DMS79 (cell line): Measurements from ENCODE around the gene JAML.
A peak's percentile ranks its signal among the peaks of the same experiment; 100 is the strongest.

Experiments
- DNase-seq: peaks from one replicate; lab custom pipeline; 2025; lab: John Stamatoyannopoulos, UW

Gene JAML, protein sequence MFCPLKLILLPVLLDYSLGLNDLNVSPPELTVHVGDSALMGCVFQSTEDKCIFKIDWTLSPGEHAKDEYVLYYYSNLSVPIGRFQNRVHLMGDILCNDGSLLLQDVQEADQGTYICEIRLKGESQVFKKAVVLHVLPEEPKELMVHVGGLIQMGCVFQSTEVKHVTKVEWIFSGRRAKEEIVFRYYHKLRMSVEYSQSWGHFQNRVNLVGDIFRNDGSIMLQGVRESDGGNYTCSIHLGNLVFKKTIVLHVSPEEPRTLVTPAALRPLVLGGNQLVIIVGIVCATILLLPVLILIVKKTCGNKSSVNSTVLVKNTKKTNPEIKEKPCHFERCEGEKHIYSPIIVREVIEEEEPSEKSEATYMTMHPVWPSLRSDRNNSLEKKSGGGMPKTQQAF

DNA sequence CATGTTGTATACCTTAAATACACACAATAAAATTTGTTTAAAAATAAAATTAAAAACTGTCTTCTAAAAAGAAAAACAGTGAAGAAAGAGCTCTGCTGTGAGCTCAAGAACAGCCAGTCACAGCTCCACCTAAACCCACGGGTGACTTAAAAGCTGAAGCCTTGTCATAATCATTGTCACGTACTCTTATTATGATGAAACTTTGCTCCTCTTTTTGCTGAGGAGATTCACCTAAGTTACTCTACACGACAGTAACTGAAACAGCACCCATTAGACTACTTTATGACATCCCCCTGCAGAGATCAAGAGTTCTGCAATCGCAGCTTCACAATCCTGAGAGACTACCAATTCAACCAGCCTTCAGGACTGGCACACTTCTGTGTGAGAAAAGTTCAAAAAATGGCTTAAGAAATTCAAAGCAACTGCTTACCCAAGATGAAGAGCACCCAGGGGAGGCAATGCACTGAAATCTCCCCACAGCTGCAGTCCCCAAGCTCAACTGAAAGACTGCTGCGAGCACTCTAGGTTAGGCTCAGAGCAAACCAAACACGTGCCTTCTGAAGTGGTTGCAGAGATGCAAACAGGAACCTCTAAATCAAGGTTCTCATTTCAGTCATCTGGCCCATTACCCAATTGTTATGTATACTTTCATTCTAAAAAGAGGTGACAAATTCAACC lies at the start of gene JAML:
Gene JAML (minus strand): TSS at position 501 of the 678 bp plus-strand sequence. CDS start 10,145 bp downstream, outside the sequence.
- DNase-seq, result no peak

DNA sequence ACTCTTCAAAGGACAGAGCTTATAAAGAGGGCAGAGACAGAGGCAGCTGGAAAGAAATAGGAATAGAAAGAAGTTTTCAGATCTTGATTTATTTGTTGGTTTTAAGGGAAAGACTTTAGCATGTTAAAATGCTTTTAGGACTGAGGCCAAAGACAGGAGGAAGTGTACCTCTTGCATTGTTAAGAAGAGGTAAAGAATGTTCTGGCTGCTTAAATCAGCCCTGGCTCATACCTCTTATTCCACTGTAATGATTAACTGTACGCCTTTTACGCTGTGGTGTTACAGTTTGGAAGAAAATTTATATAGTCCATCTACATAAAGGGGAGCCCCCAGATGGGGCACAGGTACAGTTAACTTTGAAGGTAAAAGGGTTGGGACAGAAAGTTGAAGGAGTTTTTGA lies 49.4 kb upstream of the JAML start:
- no peak for DNase-seq

DNA sequence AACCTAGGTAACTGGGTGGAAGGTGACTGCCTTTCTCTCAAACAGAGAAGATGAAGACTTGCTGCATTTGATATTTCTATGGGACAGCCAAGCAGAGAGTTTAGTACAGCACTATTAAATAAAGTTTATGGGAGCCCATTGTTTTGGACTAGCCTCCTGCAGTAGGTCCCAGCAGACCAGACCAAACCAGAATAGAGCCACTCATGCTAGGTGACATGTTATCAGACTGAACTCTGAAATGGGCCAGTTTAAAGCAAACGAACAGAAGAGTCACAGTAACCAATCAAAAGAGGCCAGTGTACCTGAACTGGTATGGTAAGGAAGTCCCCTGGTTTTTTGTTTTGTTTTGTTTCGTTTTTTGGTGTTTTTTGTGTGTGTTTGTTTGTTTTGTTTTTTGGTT lies 47.2 kb upstream of the JAML start:
- DNase-seq, result no peak

DNA sequence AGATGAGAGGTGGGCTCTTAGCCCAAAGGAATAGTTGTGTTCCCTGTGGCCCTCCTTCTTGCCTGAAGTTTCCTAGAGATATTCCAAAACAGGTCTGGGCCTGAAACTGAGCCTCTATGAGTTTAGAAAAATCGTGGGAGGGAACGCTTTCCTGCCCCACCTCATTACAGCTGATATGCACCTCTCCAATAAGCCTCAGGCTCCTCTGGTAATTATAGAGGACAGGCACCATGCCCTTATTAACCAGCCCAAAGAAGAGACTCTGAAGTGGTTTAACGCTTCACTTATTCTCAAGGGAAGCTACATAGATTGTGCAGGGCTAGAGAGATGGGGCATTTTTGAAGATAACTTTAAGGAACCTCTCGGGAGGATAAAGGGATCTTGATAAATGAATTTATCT lies 42.7 kb upstream of the JAML start:
- DNase-seq, result peak; percentile 21

DNA sequence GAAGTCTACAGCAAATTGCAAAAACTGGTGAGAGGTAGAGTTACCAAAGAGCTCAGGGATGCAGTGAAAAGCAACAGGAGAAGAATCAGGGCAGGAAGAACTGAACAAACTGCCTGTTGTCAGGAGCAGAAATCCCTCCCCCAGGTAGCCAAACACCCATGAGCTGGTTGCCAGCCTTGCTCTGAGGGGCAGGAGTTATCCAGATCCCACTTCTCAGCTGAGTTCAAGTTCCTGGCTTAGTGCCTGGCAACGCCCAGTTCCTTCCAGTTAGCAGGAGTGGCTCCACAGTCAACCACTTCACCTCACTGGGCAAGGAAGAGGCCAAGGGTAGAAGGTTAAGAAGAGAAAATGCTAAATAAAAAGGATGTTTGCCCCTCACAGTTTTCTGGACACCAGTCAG lies 41.1 kb upstream of the JAML start:
- DNase-seq, result no peak

DNA sequence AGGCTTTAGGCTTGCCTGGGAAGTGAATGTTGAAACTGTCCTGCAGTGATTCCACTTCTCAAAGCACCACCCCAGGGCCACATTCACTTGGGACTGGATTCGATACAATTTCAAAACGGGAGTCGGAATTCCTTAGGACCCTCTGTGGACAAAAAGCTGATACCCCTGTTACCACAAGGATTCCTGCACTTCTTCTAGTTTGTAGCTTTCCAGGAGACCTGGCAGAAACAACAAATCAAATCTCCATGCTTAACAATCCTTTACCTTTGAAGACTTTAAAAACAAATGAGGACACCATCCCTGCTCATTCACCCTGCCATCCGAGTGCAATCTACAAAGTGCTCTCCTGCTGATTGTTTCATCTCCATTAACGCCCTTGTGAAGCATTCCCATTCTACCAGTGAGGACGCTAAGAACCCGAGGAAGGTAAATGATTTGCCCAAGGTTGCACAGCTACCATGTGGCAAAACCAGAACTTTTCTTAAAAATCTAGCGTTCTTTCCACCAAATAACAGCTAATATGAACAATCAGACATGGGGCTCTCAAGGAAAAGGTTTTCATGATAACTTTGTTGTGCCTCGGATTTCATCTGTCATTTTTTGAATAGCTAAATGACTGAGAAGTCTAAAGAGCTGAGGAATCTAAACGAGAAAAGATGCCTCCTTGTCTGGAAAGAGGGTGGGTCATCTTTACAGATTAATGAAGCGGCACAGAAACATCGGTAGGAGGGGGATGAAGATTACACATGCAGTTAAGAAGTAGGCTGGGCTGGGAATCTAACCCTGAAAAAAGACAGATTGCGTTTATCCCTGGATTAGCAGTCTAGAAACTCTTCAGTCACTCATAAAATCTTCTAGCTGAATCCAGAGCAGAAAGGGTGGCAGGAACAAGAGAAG lies 40.0 kb upstream of the JAML start:
- no peak for DNase-seq

DNA sequence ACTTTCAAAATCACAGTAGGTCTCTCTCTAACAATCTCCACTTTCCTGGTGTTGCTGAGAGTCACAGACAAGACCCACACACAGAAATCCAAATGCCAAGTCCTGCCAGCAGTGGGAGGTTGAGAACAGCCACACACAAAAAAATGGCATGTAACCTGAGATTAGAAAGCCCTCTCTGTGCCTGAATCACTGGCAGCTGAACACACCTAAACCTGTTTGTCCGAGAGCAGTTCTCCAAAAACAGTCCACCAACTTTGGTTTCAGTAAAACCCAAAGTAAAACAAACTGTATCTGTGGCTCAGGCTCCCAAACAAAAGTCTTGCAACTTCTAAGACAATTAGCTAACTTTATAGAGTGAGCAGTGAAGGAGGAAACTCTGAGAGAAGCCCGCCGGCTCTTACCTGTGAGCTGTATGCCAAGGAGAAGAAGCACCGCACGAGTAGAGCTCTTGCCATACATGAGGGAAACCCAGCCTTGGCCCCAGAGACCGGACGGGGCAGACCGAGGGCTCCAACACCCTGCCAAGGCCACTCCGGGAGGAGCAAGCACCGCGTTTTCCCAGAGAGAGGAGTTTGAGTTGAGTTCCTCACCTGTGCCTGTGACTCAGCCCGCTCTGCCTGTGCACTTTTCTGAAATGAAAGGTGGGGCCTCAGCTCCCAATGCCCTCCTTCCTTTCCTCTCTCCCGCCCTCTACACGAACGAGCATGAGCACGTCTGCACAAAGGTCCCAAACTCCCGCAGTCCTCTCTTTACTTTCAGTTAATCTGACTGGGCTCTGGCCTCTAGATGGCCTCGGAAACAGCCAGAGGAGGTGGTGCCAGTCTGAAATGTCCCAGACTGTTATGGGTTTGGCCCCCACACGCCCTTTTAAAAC lies 39.1 kb upstream of the JAML start, which contains the start of gene MPZL2:
Gene MPZL2 (minus strand): TSS at position 603 of the 874 bp plus-strand sequence. CDS start 144 bp downstream, at position 459.
- DNase-seq, result no peak

DNA sequence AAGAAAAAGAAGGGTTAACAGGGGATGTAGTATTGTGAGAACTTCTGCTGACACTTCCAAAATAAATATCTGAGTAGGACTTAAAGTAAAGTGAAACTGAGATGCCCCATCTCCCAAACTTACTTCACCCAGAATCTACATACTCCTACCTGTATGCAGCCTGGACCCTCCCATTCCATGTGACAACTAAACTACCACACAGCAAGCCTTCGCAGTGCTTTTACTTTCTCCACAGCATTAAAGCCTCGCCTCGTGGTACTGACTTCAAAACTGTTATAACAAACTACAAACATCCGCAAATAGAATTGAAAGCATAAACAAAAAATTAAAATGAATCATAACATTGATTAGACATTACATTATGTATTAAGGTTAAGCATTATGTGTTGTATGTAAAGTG lies 38.3 kb upstream of the JAML start:
- no peak for DNase-seq

DNA sequence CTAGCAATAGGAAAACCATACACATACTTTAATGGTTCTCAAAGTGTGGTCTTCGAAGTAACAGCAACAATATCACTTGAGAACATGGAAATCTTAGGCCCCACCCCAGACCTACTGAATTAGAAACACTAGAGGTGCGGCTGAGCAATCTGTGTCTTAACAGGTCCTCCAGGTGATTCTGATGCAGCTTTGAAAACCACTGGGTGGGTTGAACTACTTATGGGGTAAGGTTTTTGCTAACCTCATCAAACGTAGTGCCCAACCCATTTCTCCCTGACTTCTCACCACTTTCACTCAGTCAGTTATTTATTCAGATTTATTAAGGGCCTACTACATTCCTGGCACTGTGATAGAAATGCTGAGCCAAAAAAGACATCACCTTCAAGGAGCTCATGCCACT lies 35.5 kb upstream of the JAML start:
- DNase-seq, result no peak

DNA sequence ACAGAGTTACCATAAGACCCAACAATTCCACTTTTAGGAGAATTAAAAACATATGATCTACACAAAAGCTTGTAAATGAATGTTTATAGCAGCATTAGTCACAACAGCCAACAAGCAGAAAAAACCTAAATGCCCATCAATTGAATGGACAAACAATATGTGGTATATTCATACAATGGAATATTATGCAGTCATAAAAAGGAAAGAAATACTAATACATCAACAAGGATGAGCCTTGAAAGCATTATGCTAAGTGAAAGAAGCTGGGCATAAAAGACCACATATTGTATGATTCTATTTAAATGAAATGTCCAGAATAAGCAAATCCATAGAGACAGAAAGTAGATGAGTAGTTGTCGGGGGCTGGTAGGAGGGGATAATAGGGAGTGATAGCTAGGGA lies 34.3 kb upstream of the JAML start:
- DNase-seq, result no peak

DNA sequence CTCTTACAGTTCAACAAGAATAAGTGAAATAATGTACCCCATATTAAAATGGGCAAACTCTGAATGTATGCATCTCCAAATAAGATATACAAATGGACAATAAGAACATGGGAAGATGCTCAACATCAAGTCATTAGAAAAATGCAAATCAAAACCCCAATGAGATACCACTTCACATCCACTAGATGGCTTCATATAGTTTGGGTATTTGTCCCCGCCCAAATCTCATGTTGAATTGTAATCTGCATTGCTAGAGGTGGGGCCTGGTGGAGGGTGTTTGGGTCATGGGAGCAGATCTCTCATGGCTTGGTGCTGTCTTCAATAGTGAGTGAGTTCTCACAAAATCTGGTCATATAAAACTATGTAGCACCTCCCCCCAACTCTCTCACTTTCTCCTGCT lies 33.6 kb upstream of the JAML start:
- DNase-seq, result no peak

DNA sequence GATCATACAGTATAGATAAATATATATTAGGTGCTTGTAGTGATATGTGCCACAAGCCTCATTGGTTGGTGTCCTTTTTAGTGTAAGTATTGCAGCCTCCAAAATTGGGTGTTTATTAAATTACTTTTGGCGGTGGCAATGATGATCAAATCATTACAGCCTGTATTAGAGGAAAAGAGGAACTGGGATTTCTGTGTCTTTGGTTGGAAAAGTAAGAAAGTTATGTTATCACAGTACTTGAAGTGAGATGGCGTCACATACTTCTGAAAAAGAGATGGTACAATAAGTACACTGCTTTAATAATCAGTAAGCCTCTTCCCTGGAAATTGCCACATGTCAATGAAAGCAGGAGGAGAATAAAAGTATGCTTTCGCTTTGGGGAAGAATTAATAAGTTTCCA lies 27.9 kb upstream of the JAML start:
- no peak for DNase-seq

DNA sequence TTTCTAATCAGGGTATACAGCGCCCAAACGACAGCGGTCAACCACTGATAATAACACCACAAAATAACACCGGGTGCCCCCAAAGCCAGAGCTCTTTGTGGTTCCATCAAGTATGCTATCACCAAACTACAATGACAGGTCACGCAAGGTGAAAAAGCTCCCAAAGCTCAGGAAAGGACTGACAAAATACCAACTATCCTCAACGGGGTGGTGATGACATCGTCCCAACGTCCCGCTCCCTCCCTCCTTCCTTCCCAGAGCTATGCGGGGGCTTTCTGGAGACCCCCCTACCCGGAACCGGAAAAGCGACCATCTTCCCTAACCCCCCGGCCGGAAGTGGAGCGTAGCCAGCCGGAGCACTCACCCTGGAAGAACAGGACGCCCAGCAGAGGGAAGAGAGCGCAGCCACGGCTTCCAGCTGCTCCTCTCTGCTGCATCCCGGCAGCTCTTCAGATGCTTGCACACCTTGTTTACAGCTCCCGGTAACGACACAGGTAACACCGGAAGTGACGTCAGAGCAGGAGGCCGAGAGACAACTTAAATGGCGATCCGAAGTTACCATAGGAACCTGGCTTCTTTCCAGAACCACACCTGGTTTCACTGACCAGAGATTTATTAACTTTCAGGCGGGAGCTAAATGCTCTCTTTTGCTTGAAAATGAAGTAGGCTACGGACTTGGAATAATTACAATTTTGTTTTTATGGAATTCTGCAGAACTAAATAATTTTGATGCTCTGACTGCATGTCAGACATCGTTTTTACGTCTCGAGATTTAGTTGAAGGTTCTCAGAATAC lies 27.2 kb upstream of the JAML start, which contains the start of gene MPZL3:
Gene MPZL3 (minus strand): TSS at position 508 of the 795 bp plus-strand sequence. CDS start 71 bp downstream, at position 437.
- peak; percentile 97 for DNase-seq

DNA sequence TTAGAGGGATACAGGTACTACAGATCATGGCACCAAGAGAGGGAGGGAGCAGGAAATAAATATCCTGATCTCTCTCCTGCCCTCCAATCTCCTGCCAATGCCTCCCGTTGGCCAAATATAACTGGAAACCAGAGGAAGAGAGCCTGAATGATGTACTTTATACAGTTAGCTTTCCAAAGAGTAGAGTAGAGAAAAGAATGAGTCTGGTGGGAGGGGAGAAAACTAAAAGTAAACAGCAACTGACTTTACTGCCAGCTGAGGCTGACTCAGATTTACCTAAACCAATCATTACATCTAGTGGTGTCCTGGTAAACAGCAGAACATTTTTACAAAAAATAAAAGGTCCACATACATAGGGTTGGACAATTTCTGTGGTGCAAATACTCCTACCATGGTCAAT lies 22.2 kb upstream of the JAML start:
- DNase-seq, result no peak

DNA sequence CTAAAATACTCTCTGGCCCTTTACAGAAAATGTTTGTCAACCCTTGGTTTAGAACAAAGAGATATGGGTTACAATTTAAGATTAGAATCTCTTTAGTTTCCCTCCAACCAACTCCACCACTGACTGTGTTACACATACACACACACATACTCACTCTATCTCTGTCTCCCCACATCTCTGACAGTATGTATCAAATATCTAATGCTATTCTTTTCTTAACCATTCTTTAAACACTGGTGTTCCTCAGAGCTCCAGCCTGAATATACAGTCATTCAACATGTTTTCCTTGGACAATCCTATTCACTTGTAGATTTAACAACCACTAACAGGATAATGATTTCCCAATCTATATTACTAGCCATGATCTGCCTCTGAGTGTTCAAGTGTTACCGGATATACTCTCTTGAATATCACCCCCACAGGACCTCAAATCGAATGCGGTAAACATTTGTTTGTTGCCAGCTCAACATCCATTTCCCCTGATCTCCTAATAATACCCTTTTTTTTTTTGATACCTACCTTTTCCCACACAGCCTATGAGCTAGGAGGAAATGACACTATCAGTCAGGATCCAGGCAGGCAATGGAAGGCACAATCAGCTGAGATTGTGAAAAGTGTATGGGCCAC lies 21.2 kb upstream of the JAML start:
- DNase-seq, result no peak

DNA sequence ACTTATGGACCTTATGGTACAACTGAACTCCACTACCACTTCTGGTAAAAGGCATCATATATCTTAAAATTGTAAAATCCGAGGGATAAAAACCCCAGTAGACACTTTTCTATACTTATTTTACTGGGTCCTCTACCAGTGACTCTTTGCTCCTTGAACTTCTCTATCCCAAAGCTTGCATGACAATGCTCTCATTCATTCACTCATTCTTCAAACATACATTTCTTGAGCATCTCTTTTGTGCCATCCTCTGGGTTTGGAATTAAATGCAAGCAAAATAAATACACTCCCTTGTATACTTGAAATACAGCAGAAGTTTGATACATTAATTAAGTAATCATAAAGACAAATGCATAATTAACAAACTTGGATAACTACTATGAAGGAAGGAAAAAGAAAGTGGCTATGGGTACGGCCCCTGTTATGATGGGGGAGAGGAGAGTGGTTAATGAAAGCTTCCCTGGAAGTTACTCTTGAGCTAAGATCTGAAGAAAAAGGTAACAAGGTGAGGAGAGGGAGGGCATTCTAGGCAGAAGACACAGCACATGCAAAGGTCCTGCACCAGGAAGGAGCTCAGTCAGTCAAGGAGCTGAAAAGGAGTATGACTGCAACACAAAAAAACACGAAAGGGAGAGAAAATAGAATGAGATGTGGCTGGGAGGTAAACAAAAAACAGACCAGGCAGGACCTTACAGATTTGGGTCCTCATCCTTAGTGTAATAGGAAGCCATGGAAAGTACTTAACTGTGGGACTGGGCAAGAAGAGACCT lies 19.4 kb upstream of the JAML start:
- no peak for DNase-seq

DNA sequence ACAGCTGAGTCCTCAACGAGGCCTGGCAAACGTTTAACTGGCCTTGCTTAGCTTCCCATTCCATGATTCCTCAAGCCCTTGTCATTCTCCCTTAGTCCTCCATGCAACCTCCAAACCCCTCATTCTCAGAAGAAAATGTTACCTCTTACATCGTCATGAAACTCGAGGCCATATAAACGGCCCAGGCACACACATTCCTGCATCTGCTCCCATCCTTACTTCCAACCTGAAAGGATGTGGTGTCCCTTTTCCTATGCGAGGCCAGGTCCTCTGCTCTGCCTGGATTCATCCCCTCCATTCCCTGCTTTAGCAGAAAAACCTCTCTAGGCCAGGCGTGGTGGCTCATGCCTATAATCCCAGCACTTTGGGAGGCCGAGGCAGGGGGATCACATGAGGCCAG lies 18.4 kb upstream of the JAML start:
- no peak for DNase-seq

DNA sequence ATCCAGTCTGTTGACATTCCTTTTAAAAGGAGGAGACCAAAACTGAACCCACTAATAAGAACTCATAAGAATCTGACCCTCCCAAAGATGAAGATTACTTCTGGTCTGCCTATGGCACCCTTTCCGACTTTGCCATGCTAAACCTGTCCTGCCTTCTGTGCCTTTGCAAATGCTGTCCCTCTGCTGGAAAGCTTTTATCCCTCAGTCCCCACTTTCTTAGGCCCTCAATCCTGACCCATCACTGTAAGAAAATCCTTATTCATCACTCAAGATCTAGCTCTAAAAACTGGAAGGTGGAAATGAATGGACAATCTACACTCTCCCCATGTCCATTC lies 16.9 kb upstream of the JAML start:
- no peak for DNase-seq

DNA sequence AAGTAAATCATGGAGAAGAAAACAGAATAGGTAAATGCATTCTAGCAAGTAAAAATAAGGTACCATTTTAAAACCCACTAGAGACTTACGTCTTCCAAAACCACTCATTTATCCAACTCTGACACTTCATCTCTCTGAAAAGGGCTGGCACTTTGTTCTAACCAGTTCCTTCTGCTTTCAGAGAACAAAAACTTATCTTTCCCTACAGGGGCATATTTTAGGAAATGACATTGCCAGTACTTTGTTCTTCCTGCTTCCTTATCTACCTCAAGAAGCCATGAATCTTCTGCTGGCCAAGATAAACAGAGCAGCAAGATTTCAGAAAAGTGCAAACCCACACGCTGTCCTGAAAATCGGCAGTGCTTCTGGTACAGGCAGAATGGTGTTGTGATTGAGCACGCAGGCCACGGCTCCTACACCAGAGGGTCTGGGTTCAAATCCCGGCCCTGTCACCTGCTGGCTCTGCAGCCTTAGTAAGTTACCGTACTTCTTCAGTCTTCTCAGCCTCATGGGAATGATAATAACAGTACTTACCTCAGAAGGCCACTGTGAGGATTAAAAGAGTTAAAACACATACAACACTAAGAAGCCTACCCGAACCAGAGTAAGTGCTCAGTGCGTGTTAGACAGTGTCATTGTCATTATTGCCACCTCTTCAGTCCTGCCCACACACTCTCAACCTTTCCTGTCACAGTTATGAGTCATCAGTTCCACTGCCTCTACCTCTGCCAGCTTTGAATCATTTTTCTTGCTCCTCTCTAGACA lies 16.4 kb upstream of the JAML start:
- DNase-seq, result no peak
